Measurements from ENCODE around the gene SZRD1.

Gene SZRD1

GRCh38 chr1:16406868-16407267 is 39.8 kb downstream of the SZRD1 start:
- DNase-seq (ENCODE audit: low read depth), result no peak
- in situ Hi-C loops (cut with HindIII; ENCODE audit: low sequenced_read_pairs), result no loop called here
- H3K4me3 ChIP-seq (ENCODE audit: low read depth, low read length), result no peak overlapping the region
- no peak for TF ChIP-seq CTCF (IDR thresholded peaks at IDR 0.05; ENCODE audit: low read depth, low read length, missing control alignments)

- DNase-seq (ENCODE audit: low read depth), result no peak
- H3K4me3 ChIP-seq (ENCODE audit: low read depth, low read length), result no peak overlapping the region
- in situ Hi-C loops (cut with HindIII; ENCODE audit: low sequenced_read_pairs), result no loop called here
- no peak for TF ChIP-seq CTCF (IDR thresholded peaks at IDR 0.05; ENCODE audit: low read depth, low read length, missing control alignments)
These were observed 42.6 kb downstream of the SZRD1 start for GRCh38 chr1:16409536-16410152.

- TF ChIP-seq CTCF (IDR thresholded peaks at IDR 0.05; ENCODE audit: low read depth, low read length, missing control alignments), result no peak
- H3K4me3 ChIP-seq (ENCODE audit: low read depth, low read length), result no peak overlapping the region
- in situ Hi-C loops (cut with HindIII; ENCODE audit: low sequenced_read_pairs), result no loop called here
- DNase-seq (ENCODE audit: low read depth), result no peak
These were observed 43.8 kb downstream of the SZRD1 start for GRCh38 chr1:16410803-16411202.

- no peak overlapping the region for H3K4me3 ChIP-seq (ENCODE audit: low read depth, low read length)
- DNase-seq (ENCODE audit: low read depth), result no peak
- in situ Hi-C loops (cut with HindIII; ENCODE audit: low sequenced_read_pairs), result no loop called here
- TF ChIP-seq CTCF (IDR thresholded peaks at IDR 0.05; ENCODE audit: low read depth, low read length, missing control alignments), result no peak
These were observed 46.1 kb downstream of the SZRD1 start for GRCh38 chr1:16413191-16413590.

- in situ Hi-C loops (cut with HindIII; ENCODE audit: low sequenced_read_pairs), result no loop called here
- no peak for TF ChIP-seq CTCF (IDR thresholded peaks at IDR 0.05; ENCODE audit: low read depth, low read length, missing control alignments)
- H3K4me3 ChIP-seq (ENCODE audit: low read depth, low read length), result no peak overlapping the region
- DNase-seq (ENCODE audit: low read depth), result no peak
These were observed 51.9 kb downstream of the SZRD1 start for GRCh38 chr1:16418823-16419425.

GRCh38 chr1:16420424-16421118 is 53.5 kb downstream of the SZRD1 start:
- no peak overlapping the region for H3K4me3 ChIP-seq (ENCODE audit: low read depth, low read length)
- in situ Hi-C loops (cut with HindIII; ENCODE audit: low sequenced_read_pairs), result no loop called here
- no peak for TF ChIP-seq CTCF (IDR thresholded peaks at IDR 0.05; ENCODE audit: low read depth, low read length, missing control alignments)
- DNase-seq (ENCODE audit: low read depth), result no peak
